ENCODE measurements around the gene RDH11. TPM values are rescaled to one million over a fixed set of nuclear protein-coding genes. Genes with fewer than 3 reads are reported as not detected.

RDH11 gene
- total RNA-seq, 4 donors from 2014 or later: 35.6 to 74.6 (median 48.0) TPM

DNA sequence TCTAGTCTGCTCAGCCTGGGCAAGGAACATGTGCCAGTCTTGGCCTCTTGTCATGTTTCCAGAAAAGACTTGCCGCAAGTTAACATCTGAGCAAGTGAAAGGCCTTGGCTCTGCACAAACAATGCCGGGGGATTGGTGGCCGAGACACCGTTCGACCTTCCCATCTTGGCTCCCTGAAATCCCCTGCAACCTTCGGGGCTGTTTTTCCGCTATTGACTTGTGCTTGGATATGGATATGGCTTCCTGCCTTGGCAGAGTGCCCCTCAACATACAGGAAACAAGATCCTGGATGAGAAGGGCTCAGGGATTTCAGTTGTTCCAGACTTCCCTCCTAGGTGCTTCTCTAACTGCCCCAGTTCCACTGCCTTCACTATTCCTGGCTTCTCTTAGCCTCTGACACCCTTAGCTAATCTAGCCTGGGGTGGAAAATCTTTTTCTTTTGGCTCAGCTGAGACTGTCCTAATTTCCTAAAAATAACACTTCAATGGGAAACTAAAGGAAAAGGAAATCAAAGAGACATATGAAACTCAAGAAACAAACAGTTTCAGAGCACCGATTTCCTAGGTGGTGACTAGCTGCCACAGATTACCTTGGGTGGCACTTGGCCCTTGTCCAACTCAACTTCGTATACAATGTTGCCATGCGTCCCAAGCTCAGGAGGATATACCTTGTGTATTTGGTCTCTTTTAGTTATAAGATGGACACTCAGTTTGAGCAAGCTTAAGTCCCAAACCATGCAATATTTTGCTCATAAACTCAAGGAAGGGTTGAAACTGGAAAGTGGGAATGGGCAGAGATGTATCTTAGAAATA is 40.0 kb upstream of the RDH11 start:
- H3K4me3 ChIP-seq: no peak overlapping the region
- no peaks in the 10 kb centered on the region for H3K27me3 ChIP-seq
- intact Hi-C loops (cut with DNase I): no loop called here
- DNase-seq: no peak
- no peaks in the 10 kb centered on the region for H3K4me1 ChIP-seq
- no peaks in the 10 kb centered on the region for H3K36me3 ChIP-seq
- no peak overlapping the region for H3K27ac ChIP-seq
- WGBS, 2 donors: 64 to 75% methylated on average over 9 to 10 of the region's 10 CpGs
- no peaks in the 10 kb centered on the region for H3K9me3 ChIP-seq
- TF ChIP-seq POLR2A (IDR thresholded peaks at IDR 0.05) (no peak), CTCF (IDR thresholded peaks at IDR 0.05) (no peak)

DNA sequence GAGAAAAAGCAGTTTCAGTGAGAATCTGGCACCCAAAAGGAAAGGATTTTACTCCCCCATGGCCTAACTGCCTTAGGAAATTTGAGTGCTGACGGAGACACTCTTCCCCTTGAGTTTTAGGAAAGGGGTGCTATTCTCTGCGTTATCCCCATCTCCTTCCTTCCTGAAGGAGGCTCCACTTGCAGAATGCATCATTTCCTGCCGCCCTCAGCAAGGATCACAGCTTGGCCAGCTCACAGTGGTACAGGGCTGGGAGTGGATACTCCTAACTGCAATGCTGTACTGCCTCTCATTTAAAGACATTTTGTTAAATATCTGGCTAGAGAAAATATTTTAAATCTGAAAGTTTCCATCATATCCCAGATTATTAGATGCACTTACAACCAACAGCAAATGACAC is 39.1 kb upstream of the RDH11 start:
- no peak for DNase-seq
- no peak overlapping the region for H3K27ac ChIP-seq
- no peak overlapping the region for H3K4me3 ChIP-seq
- intact Hi-C loops (cut with DNase I): no loop called here
- H3K4me1 ChIP-seq: peaks cover 0 to 5% (median 0%) of the 10 kb centered on the region in 3 donors
- TF ChIP-seq CTCF (IDR thresholded peaks at IDR 0.05) (no peak), POLR2A (IDR thresholded peaks at IDR 0.05) (no peak)
- no peaks in the 10 kb centered on the region for H3K27me3 ChIP-seq
- no peaks in the 10 kb centered on the region for H3K36me3 ChIP-seq
- no peaks in the 10 kb centered on the region for H3K9me3 ChIP-seq
- 60 to 68% methylated on average over 2 to 3 of the region's 3 CpGs for WGBS, 2 donors

GRCh38 chr14:67733616-67734015 is 38.1 kb upstream of the RDH11 start:
- Histone ChIP-seq H3K36me3 (no peaks in the 10 kb centered on the region), H3K4me3 (no peak overlapping the region), H3K4me1 (peaks cover 0 to 15% (median 4%) of the 10 kb centered on the region in 3 donors), H3K27me3 (peaks cover 0 to 6% (median 0%) of the 10 kb centered on the region in 4 donors), H3K9me3 (no peaks in the 10 kb centered on the region), H3K27ac (no peak overlapping the region)
- TF ChIP-seq POLR2A (IDR thresholded peaks at IDR 0.05) (no peak), CTCF (IDR thresholded peaks at IDR 0.05) (no peak)
- no peak for DNase-seq
- intact Hi-C loops (cut with DNase I): no loop called here
- WGBS, 2 donors: 83 to 90% methylated on average over 3 of the region's 4 CpGs

GRCh38 chr14:67729072-67729885 is 33.7 kb upstream of the RDH11 start:
- H3K9me3 ChIP-seq: no peaks in the 10 kb centered on the region
- DNase-seq: no peak
- H3K27ac ChIP-seq: peak overlapping the region in 3 of 4 donors; percentile 56 to 76 (median 71)
- TF ChIP-seq POLR2A (IDR thresholded peaks at IDR 0.05) (no peak), CTCF (IDR thresholded peaks at IDR 0.05) (no peak)
- intact Hi-C loops (cut with DNase I): no loop called here
- peaks cover 0 to 6% (median 0%) of the 10 kb centered on the region in 4 donors for H3K27me3 ChIP-seq
- 37 to 38% methylated on average over 8 to 9 of the region's 21 CpGs for WGBS, 2 donors
- H3K4me3 ChIP-seq: peak overlapping the region in 2 of 4 donors; percentile 6 to 19
- no peaks in the 10 kb centered on the region for H3K36me3 ChIP-seq
- H3K4me1 ChIP-seq: peaks cover 0 to 47% (median 8%) of the 10 kb centered on the region in 3 donors

DNA sequence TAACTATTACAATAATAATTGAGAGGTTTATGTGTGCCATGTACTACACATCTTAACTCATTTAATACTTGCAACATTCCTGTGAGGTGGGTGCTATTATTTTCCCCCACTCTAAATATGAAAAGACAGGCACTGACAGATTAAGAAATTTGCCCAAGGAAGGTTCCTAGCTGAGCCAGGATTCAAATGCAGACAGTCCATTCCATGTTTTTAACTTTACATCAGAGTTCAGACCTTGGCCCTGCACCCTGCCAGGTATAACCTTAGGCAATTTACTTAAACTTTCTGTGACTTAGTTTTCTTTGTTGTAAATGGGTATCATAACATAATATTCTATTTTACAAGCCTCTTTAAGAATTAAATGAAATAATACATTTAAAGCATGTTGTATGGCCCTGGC is 32.7 kb upstream of the RDH11 start:
- Histone ChIP-seq H3K4me3 (no peak overlapping the region), H3K9me3 (no peaks in the 10 kb centered on the region), H3K4me1 (peaks cover 0 to 48% (median 8%) of the 10 kb centered on the region in 3 donors), H3K27me3 (peaks cover 0 to 13% (median 0%) of the 10 kb centered on the region in 4 donors), H3K27ac (no peak overlapping the region), H3K36me3 (no peaks in the 10 kb centered on the region)
- intact Hi-C loops (cut with DNase I): no loop called here
- DNase-seq: no peak
- no peak for TF ChIP-seq POLR2A (IDR thresholded peaks at IDR 0.05)
- TF ChIP-seq CTCF (IDR thresholded peaks at IDR 0.05): no peak

Measured in esophagus squamous epithelium (tissue), 5 donors.